ENCODE results near the gene PJA1. TPM values are rescaled to one million over a fixed set of nuclear protein-coding genes. Genes with fewer than 3 reads are reported as not detected.

Gene PJA1
- total and polyA plus RNA-seq, 8 donors, result 20.7 to 111 (median 92.0) TPM

DNA sequence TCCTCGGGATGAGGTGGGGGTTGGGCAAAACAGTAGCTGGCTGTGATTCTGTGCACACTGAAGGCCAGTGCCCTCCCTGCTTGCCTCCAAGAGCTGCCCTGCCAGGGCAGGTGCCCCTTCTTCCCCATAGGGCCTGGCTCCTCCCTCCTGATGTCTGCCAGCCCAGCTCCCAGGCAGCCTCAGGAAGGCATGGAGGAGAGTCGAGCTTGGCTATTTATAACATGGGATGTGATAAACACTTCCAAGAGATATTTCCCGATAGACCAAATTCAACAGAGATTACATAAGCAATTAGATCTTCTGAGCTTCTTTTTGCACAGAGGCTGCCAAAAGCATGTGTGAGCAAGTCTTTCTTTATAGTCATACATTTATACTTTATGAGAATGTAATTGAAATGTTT lies 45.3 kb upstream of the PJA1 start:
- Histone ChIP-seq H3K9me3 (no peaks in the 10 kb centered on the region), H3K27ac (no peak overlapping the region), H3K4me1 (no peaks in the 10 kb centered on the region), H3K36me3 (no peaks in the 10 kb centered on the region), H3K4me3 (no peak overlapping the region), H3K27me3 (no peaks in the 10 kb centered on the region)
- TF ChIP-seq, protein P1, sequence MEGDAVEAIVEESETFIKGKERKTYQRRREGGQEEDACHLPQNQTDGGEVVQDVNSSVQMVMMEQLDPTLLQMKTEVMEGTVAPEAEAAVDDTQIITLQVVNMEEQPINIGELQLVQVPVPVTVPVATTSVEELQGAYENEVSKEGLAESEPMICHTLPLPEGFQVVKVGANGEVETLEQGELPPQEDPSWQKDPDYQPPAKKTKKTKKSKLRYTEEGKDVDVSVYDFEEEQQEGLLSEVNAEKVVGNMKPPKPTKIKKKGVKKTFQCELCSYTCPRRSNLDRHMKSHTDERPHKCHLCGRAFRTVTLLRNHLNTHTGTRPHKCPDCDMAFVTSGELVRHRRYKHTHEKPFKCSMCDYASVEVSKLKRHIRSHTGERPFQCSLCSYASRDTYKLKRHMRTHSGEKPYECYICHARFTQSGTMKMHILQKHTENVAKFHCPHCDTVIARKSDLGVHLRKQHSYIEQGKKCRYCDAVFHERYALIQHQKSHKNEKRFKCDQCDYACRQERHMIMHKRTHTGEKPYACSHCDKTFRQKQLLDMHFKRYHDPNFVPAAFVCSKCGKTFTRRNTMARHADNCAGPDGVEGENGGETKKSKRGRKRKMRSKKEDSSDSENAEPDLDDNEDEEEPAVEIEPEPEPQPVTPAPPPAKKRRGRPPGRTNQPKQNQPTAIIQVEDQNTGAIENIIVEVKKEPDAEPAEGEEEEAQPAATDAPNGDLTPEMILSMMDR (IDR thresholded peaks at IDR 0.05), result no peak
- intact Hi-C loops (cut with DNase I), result loop anchor here in 1 of 2 donors (10.0 kb wide), 1 partner anchor 126 kb away; no protein-coding TSS in a partner anchor
- ATAC-seq (no peak), DNase-seq (no peak)

DNA sequence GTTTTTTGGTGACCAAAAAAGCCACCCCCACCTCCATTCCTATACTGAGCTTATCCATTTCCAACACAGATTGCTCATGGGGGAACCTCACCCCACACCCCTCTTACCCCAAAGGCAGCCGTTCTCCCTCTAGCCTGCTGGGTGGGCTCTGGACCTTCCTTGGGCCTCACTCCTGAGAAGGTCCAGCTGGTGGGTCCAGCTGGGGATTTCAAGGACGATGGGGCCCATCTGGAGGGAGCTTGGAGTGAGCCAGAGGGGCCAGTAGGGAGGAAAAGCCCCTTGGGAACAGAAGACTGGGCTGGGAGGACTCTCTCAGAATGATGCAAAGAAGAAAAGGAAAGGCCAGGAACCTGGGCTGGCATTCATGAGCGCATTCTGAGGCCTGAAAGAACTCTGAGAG lies 42.0 kb upstream of the PJA1 start:
- Histone ChIP-seq H3K27me3 (no peaks in the 10 kb centered on the region), H3K27ac (no peak overlapping the region), H3K36me3 (no peaks in the 10 kb centered on the region), H3K9me3 (no peaks in the 10 kb centered on the region), H3K4me3 (no peak overlapping the region), H3K4me1 (no peaks in the 10 kb centered on the region)
- ATAC-seq (no peak), DNase-seq (peak in 1 of 4 donors; percentile 61)
- intact Hi-C loops (cut with DNase I), result no loop called here
- TF ChIP-seq, protein P1 (IDR thresholded peaks at IDR 0.05), result no peak

DNA sequence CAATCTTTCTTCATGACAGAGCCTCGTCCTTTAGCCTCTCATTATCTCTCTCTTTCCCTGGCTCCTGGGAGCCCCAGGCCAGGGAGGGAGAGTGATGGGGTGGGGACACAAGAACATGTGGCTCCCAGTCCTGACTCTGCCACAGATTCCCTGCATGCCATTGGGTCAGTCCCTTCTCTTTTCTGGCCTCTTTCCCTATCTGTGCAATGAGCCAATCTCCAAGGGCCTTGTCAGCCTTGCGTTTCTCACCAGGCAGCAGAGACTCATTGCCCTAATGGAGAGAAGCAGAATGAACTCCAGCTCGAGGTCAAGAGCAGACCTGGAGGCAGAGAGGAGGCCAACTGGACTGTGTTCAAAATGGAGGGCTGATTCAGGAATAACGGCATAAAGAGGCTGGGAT lies 38.4 kb upstream of the PJA1 start:
- ATAC-seq (no peak), DNase-seq (no peak)
- intact Hi-C loops (cut with DNase I), result no loop called here
- no peaks in the 10 kb centered on the region for H3K36me3 ChIP-seq
- H3K27ac ChIP-seq, result no peak overlapping the region
- no peaks in the 10 kb centered on the region for H3K9me3 ChIP-seq
- H3K4me1 ChIP-seq, result no peaks in the 10 kb centered on the region
- TF ChIP-seq, protein P1 (IDR thresholded peaks at IDR 0.05), result no peak
- no peaks in the 10 kb centered on the region for H3K27me3 ChIP-seq
- no peak overlapping the region for H3K4me3 ChIP-seq

DNA sequence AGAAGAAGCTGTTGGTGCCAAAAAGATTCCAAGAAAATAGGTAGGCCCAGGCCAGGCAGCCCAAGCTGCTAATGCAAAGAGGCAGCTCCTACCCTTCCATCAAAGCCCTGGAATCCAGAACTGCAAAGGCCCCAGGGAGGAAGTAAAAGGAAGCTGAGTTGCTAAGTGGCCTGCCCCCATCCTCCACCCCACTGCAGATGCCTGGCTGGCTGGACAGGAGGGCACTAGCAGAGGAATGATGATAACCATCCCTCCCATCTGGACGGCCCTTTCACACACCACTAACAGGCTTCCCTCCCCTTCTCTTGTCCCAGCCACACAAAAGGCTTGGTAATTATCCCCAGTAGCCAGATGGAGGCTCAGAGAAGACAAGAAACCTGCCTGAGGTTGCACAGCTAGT lies 32.4 kb upstream of the PJA1 start:
- ATAC-seq (no peak), DNase-seq (no peak)
- Histone ChIP-seq H3K36me3 (no peaks in the 10 kb centered on the region), H3K4me3 (no peak overlapping the region), H3K9me3 (no peaks in the 10 kb centered on the region), H3K4me1 (no peaks in the 10 kb centered on the region), H3K27ac (no peak overlapping the region), H3K27me3 (no peaks in the 10 kb centered on the region)
- intact Hi-C loops (cut with DNase I), result no loop called here
- TF ChIP-seq, protein P1 (IDR thresholded peaks at IDR 0.05), result no peak

DNA sequence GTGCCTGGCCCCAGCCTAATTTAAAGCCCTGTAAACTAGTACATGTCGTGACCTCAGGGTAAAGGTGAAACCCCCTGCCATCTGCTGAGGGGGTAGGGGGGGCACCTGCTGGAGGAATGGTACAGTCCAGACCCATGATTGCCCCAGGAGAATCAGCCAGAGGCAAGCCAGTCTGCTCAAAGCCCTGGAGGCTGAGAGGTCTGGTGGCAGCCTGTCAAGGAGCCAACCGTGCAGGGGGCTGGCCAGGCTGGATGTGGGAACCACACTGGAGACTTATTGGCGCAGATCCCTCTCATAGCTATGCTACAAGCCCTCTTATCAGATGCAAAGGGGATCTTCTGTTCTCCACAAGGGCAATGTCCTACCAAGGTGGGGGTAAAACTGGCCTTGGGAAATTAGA lies 31.4 kb upstream of the PJA1 start:
- DNase-seq (no peak), ATAC-seq (no peak)
- H3K4me1 ChIP-seq, result no peaks in the 10 kb centered on the region
- H3K4me3 ChIP-seq, result no peak overlapping the region
- TF ChIP-seq, protein P1 (IDR thresholded peaks at IDR 0.05), result no peak
- H3K36me3 ChIP-seq, result no peaks in the 10 kb centered on the region
- H3K9me3 ChIP-seq, result no peaks in the 10 kb centered on the region
- H3K27me3 ChIP-seq, result no peaks in the 10 kb centered on the region
- intact Hi-C loops (cut with DNase I), result no loop called here
- H3K27ac ChIP-seq, result no peak overlapping the region

Measured in left lung (tissue), 10 donors.